Type B pancreatic cell (in vitro differentiated cells): ENCODE measurements around the gene PPP2R2B. TPM values are rescaled to one million over a fixed set of nuclear protein-coding genes. Genes with fewer than 3 reads are reported as not detected.
A peak's percentile ranks its signal among the peaks of the same experiment; 100 is the strongest.

ENCODE experiments used
- DNase-seq: peaks from one replicate; pipeline ENCODE4 v3.0.0; 2021; ENCODE audit warnings: mixed read lengths; ENCODE audit not compliant: unreplicated experiment; ENCODE audit errors: extremely low spot score
- H3K27ac Mint-ChIP-seq: 2 replicates; pipeline ENCODE4 v1.8.0; 2021; ENCODE audit warnings: mild to moderate bottlenecking, mixed read lengths
- H3K27me3 Mint-ChIP-seq: 2 replicates; pipeline ENCODE4 v1.8.0; 2021; ENCODE audit warnings: mixed read lengths
- H3K36me3 Mint-ChIP-seq: 2 replicates; pipeline ENCODE4 v1.8.0; 2021; ENCODE audit warnings: mixed read lengths
- H3K4me1 Mint-ChIP-seq: one replicate; pipeline ENCODE4 v1.8.0; 2021; ENCODE audit warnings: mixed read lengths; ENCODE audit not compliant: unreplicated experiment
- H3K4me3 Mint-ChIP-seq: 2 replicates; pipeline ENCODE4 v1.8.0; 2021; ENCODE audit warnings: mild to moderate bottlenecking, mixed read lengths
- H3K9me3 Mint-ChIP-seq: 2 replicates; pipeline ENCODE4 v1.8.0; 2021; ENCODE audit warnings: mixed read lengths
- total RNA-seq: library from RNA; stranded (reverse); gene quantifications from 2 replicates; pipeline ENCODE4 v1.2.1, GENCODE V29; 2021; ENCODE audit warnings: low replicate concordance
- TF ChIP-seq, protein P1 (sequence below): fragments of 200-600 bp; sonication (generic); conservative IDR thresholded peaks from 2 replicates; pipeline ENCODE4 v1.5.0; 2021; ENCODE audit warnings: antibody characterized with exemption, mild to moderate bottlenecking

PPP2R2B gene
- total RNA-seq, 1 donor from 2014 or later: 29.1 TPM

GRCh38 chr5:146533882-146534281 is 344.7 kb downstream of the PPP2R2B start:
- DNase-seq: no peak
- H3K9me3 Mint-ChIP-seq: no peaks in the 10 kb centered on the region
- peaks cover 5% of the 10 kb centered on the region for H3K4me1 Mint-ChIP-seq
- H3K36me3 Mint-ChIP-seq: no peaks in the 10 kb centered on the region
- no peak overlapping the region for H3K27ac Mint-ChIP-seq
- TF ChIP-seq, protein P1, sequence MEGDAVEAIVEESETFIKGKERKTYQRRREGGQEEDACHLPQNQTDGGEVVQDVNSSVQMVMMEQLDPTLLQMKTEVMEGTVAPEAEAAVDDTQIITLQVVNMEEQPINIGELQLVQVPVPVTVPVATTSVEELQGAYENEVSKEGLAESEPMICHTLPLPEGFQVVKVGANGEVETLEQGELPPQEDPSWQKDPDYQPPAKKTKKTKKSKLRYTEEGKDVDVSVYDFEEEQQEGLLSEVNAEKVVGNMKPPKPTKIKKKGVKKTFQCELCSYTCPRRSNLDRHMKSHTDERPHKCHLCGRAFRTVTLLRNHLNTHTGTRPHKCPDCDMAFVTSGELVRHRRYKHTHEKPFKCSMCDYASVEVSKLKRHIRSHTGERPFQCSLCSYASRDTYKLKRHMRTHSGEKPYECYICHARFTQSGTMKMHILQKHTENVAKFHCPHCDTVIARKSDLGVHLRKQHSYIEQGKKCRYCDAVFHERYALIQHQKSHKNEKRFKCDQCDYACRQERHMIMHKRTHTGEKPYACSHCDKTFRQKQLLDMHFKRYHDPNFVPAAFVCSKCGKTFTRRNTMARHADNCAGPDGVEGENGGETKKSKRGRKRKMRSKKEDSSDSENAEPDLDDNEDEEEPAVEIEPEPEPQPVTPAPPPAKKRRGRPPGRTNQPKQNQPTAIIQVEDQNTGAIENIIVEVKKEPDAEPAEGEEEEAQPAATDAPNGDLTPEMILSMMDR: no peak
- H3K4me3 Mint-ChIP-seq: no peak overlapping the region
- no peaks in the 10 kb centered on the region for H3K27me3 Mint-ChIP-seq

DNA sequence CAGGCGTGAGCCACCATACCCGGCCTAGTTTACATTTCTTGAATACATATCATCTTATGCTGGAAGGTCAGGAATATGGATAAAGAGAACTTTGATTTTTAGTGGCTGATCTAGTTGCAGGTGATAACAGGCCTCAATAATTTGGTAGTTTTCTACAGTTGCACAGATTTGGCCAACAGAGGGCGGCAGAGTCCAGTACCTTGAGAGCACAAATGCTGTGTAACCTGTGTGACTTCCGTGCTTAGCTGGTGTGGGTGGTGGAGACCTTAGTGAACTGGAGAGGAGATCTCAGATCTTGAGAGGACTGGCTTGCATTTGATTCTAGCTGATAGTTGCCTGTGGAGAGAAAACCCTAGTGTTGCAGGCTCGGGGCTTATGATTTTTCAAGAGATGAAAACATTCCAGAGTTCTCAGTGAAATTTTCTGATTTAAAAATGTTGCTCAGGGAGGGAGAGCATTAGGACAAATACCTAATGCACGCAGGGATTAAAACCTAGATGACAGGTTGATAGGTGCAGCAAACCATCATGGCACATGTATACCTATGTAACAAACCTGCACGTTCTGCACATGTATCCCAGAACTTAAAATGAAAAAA is 345.2 kb downstream of the PPP2R2B start:
- no peak overlapping the region for H3K27ac Mint-ChIP-seq
- peak; percentile 77 for DNase-seq
- peaks cover 5% of the 10 kb centered on the region for H3K4me1 Mint-ChIP-seq
- H3K27me3 Mint-ChIP-seq: no peaks in the 10 kb centered on the region
- no peak overlapping the region for H3K4me3 Mint-ChIP-seq
- no peaks in the 10 kb centered on the region for H3K36me3 Mint-ChIP-seq
- TF ChIP-seq, protein P1: peak; percentile 92
- no peaks in the 10 kb centered on the region for H3K9me3 Mint-ChIP-seq
